SK-N-SH treated with all-trans-retinoic acid at 6 μM for 48 hours (cell line): ENCODE results near the gene ITGB1.

Source experiments
- ATAC-seq: fragments of 200-7000 bp; cut with Tn5 transposase; 3 replicates; pipeline ENCODE4 v1.9.1; 2020; ENCODE audit warnings: mild to moderate bottlenecking, moderate library complexity
- ARNTL ChIP-seq: fragments of 450-650 bp; formaldehyde crosslinking; IDR thresholded peaks from 2 replicates; pipeline ENCODE4 v1.5.0; 2020; ENCODE audit warnings: low read depth, mild to moderate bottlenecking, moderate library complexity, borderline replicate concordance
- BACH2 ChIP-seq: fragments of 250-450 bp; sonication (Bioruptor Pico); IDR thresholded peaks from 2 replicates; pipeline ENCODE4 v1.9.0; 2021; ENCODE audit warnings: mild to moderate bottlenecking, borderline replicate concordance
- CREB5 ChIP-seq: fragments of 250-450 bp; sonication (Bioruptor Pico); IDR thresholded peaks from 2 replicates; pipeline ENCODE4 v1.5.1; 2020; ENCODE audit warnings: low read depth, mild to moderate bottlenecking, moderate library complexity
- CSDC2 ChIP-seq: fragments of 250-450 bp; sonication (Bioruptor Pico); IDR thresholded peaks from 2 replicates; pipeline ENCODE4 v1.5.0; 2020; ENCODE audit warnings: mild to moderate bottlenecking, moderate library complexity
- CSRNP3 ChIP-seq: fragments of 250-450 bp; sonication (Bioruptor Pico); IDR thresholded peaks from 2 replicates; pipeline ENCODE4 v1.5.1; 2021; ENCODE audit warnings: mild to moderate bottlenecking, moderate library complexity
- ESRRG ChIP-seq: fragments of 250-450 bp; sonication (Bioruptor Pico); IDR thresholded peaks from 2 replicates; pipeline ENCODE4 v1.6.1; 2021; ENCODE audit warnings: mild to moderate bottlenecking
- GLIS3 ChIP-seq: fragments of 250-450 bp; sonication (Bioruptor Pico); IDR thresholded peaks from 2 replicates; pipeline ENCODE4 v1.5.0; 2020; ENCODE audit warnings: mild to moderate bottlenecking, moderate library complexity
- ISL1 ChIP-seq: fragments of 250-450 bp; sonication (Bioruptor Pico); IDR thresholded peaks from 2 replicates; pipeline ENCODE4 v2.1.2; 2022; ENCODE audit warnings: mild to moderate bottlenecking, moderate library complexity
- OSR1 ChIP-seq: fragments of 250-450 bp; sonication (Bioruptor Pico); IDR thresholded peaks from 2 replicates; pipeline ENCODE4 v1.8.0; 2022; ENCODE audit warnings: moderate library complexity, mild to moderate bottlenecking, inconsistent platforms
- PATZ1 ChIP-seq: fragments of 250-450 bp; sonication (Bioruptor Pico); IDR thresholded peaks from 2 replicates; pipeline ENCODE4 v1.8.0; 2020; ENCODE audit warnings: mild to moderate bottlenecking, moderate library complexity, borderline replicate concordance
- POU6F1 ChIP-seq: fragments of 250-450 bp; sonication (Bioruptor Pico); IDR thresholded peaks from 2 replicates; pipeline ENCODE4 v1.8.0; 2021; ENCODE audit warnings: low read depth, mild to moderate bottlenecking, moderate library complexity, borderline replicate concordance
- RARB ChIP-seq: fragments of 250-450 bp; sonication (Bioruptor Pico); IDR thresholded peaks from 2 replicates; pipeline ENCODE4 v1.8.0; 2021; ENCODE audit warnings: mild to moderate bottlenecking, moderate library complexity
- SNAI2 ChIP-seq: fragments of 250-450 bp; sonication (Bioruptor Pico); IDR thresholded peaks from 2 replicates; pipeline ENCODE4 v1.5.0; 2020; ENCODE audit warnings: mild to moderate bottlenecking, moderate library complexity
- TOX ChIP-seq: fragments of 250-450 bp; sonication (Bioruptor Pico); IDR thresholded peaks from 2 replicates; pipeline ENCODE4 v1.8.0; 2021; ENCODE audit warnings: mild to moderate bottlenecking, moderate library complexity, borderline replicate concordance
- TSHZ2 ChIP-seq: fragments of 250-450 bp; sonication (Bioruptor Pico); IDR thresholded peaks from 2 replicates; pipeline ENCODE4 v1.5.0; 2020; ENCODE audit warnings: mild to moderate bottlenecking, moderate library complexity
- ZC3H10 ChIP-seq: fragments of 250-450 bp; sonication (Bioruptor Pico); IDR thresholded peaks from 2 replicates; pipeline ENCODE4 v1.5.1; 2021; ENCODE audit warnings: mild to moderate bottlenecking, moderate library complexity
- ZFP3 ChIP-seq: fragments of 250-450 bp; sonication (Bioruptor Pico); IDR thresholded peaks from 2 replicates; pipeline ENCODE4 v1.5.0; 2020; ENCODE audit warnings: mild to moderate bottlenecking, moderate library complexity
- ZNF565 ChIP-seq: fragments of 450-650 bp; formaldehyde crosslinking; conservative IDR thresholded peaks from 2 replicates; pipeline ENCODE4 v1.5.0; 2020; ENCODE audit warnings: low read depth, mild to moderate bottlenecking, moderate library complexity
- ZNF70 ChIP-seq: fragments of 450-650 bp; formaldehyde crosslinking; IDR thresholded peaks from 2 replicates; pipeline ENCODE4 v1.5.0; 2020; ENCODE audit warnings: mild to moderate bottlenecking, moderate library complexity
- ZNF8 ChIP-seq: fragments of 450-650 bp; formaldehyde crosslinking; IDR thresholded peaks from 2 replicates; pipeline ENCODE4 v1.5.0; 2020; ENCODE audit warnings: mild to moderate bottlenecking, moderate library complexity

The ITGB1 gene

GRCh38 chr10:32984003-32984600, 26.1 kb upstream of the ITGB1 start (continued):
- no peak for TF ChIP-seq TSHZ2 (CRISPR knock-in tag)
- TF ChIP-seq CSRNP3 (CRISPR knock-in tag) = no peak
- no peak for TF ChIP-seq ISL1 (CRISPR knock-in tag)
- TF ChIP-seq ZNF8 = no peak
- no peak for TF ChIP-seq ARNTL (CRISPR knock-in tag)
- TF ChIP-seq GLIS3 = no peak
- TF ChIP-seq ZNF565 (CRISPR knock-in tag) = no peak
- TF ChIP-seq, all 23 proteins: peak for 0

- TF ChIP-seq OSR1 (CRISPR knock-in tag) = no peak; the same call in 1 of the 2 replicates
- no peak for TF ChIP-seq BACH2 (CRISPR knock-in tag)
- no peak for TF ChIP-seq SNAI2 (CRISPR knock-in tag)
- TF ChIP-seq ISL1 (CRISPR knock-in tag) = peak; percentile 52
- peak; percentile 69; the same call in 1 of the 2 replicates for TF ChIP-seq ZFP3 (CRISPR knock-in tag)
- TF ChIP-seq ZC3H10 (CRISPR knock-in tag) = peak; percentile 58; the same call in 1 of the 2 replicates
- no peak for TF ChIP-seq CREB5 (CRISPR knock-in tag)
- ATAC-seq = peak; percentile 70
Observed at GRCh38 chr10:32982911-32983909, 25.2 kb upstream of the ITGB1 start.

- TF ChIP-seq RARB (CRISPR knock-in tag) = no peak
- no peak for TF ChIP-seq ARNTL (CRISPR knock-in tag)
- no peak for TF ChIP-seq ZNF8
- no peak for TF ChIP-seq OSR1 (CRISPR knock-in tag)
- no peak for TF ChIP-seq ZNF70 (CRISPR knock-in tag)
- no peak for TF ChIP-seq TOX (CRISPR knock-in tag)
- no peak for TF ChIP-seq CSDC2 (CRISPR knock-in tag)
- no peak for TF ChIP-seq ESRRG (CRISPR knock-in tag)
- TF ChIP-seq ISL1 (CRISPR knock-in tag) = no peak
- no peak for TF ChIP-seq POU6F1 (CRISPR knock-in tag)
- TF ChIP-seq PATZ1 (CRISPR knock-in tag) = no peak
- ATAC-seq = peak; percentile 31
Observed at GRCh38 chr10:32982293-32982709, 24.3 kb upstream of the ITGB1 start.
